Testis (tissue), 3 donors: ENCODE results near the gene STEAP3. TPM values are rescaled to one million over a fixed set of nuclear protein-coding genes. Genes with fewer than 3 reads are reported as not detected.

Experiments
- DNase-seq: peaks from one replicate; pipeline ENCODE4 v3.0.0-alpha.2; 2019
- H3K27ac ChIP-seq, 2 donors: fragments of 200-600 bp; sonication (generic); one replicate each; pipeline ENCODE4 v1.5.1; 2019
- H3K27me3 ChIP-seq: fragments of 200-600 bp; sonication (generic); one replicate; pipeline ENCODE4 v1.5.1; 2019
- H3K36me3 ChIP-seq: fragments of 200-600 bp; sonication (generic); one replicate; pipeline ENCODE4 v1.5.1; 2017; ENCODE audit warnings: low read depth; ENCODE audit errors: missing control alignments
- H3K4me1 ChIP-seq: fragments of 200-600 bp; sonication (generic); one replicate; pipeline ENCODE4 v1.5.1; 2019
- H3K4me3 ChIP-seq, 2 donors: fragments of 200-600 bp; sonication (generic); one replicate each; pipeline ENCODE4 v1.5.1; 2017 to 2019
- H3K9me3 ChIP-seq: fragments of 200-600 bp; sonication (generic); one replicate; pipeline ENCODE4 v1.5.1; 2017
- POLR2A ChIP-seq: fragments of 450-650 bp; IDR thresholded peaks from one replicate; pipeline ENCODE4 v1.6.1; 2017; ENCODE audit warnings: antibody characterized with exemption, mild to moderate bottlenecking, moderate library complexity
- WGBS, 2 donors: methylation state at CpG; one replicate each; pipeline ENCODE4 v1.1.5; 2018; 5-methylcytosine and 5-hydroxymethylcytosine counted together
- intact Hi-C: fragments of 100-400 bp; cut with DNase I; formaldehyde crosslinking; loops from one replicate; pipeline ENCODE4 v1.15.1; 2023; ENCODE audit warnings: low total_unique reads
- polyA plus RNA-seq: library from polyadenylated mRNA; stranded (reverse); fragments of 350-450 nt; fragmentation: Illumina TruSeq; extraction: RNeasy Lipid Tissue Mini Kit (QIAGEN cat#74804); gene quantifications from one replicate; pipeline ENCODE4 v1.2.3, GENCODE V29; 2014; ENCODE audit warnings: low read depth, low replicate concordance; ENCODE audit not compliant: insufficient read depth
- total RNA-seq, 2 donors: library from RNA; depleted of rRNA; stranded (reverse); fragments of >200 nt; gene quantifications; one replicate each; pipeline ENCODE4 v1.2.3, GENCODE V29; 2016
- TF ChIP-seq, protein P1 (sequence below), 3 experiments: fragments of 450-650 bp in 2 of 3; fragments of 200-600 bp in 1 of 3; sonication (generic) in 1 of 3; IDR thresholded peaks; one replicate each; pipeline ENCODE4 v1.5.1; 2016 to 2019; ENCODE audit warnings: antibody characterized with exemption in 3 of 3, mild to moderate bottlenecking in 2 of 3, moderate library complexity in 1 of 3

The STEAP3 gene
- total and polyA plus RNA-seq, 3 donors from 2014 or later = 5.1 to 11.9 (median 5.6) TPM

DNA sequence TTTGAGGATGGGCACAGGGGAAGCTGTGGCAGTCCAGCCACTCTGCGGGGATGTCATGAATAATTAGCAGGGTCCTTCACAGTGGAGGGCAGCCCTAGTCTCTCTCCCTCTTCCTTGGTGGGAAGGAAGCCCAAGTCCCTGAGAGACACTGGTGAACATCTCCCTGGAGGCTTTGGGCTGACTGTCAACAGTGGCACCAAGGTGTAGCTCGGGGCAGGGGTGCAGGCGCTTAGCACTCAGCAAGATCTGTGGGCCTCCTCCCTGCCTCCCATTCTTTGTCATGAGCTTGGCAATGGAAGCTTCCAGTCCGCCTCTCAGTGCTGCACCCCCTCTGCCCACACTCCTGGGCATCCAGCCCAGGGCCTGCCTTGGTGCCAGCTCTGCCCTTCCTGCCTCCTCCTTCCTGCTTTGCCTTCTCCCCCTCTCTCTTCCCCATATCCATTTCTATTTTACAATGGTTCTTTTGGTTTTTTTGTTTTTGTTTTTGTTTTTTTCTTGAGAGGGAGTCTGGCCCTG is 59.4 kb downstream of the STEAP3 start:
- intact Hi-C loops = no loop called here
- Histone ChIP-seq H3K36me3 (no peaks in the 10 kb centered on the region), H3K4me3 (no peak overlapping the region), H3K9me3 (no peaks in the 10 kb centered on the region), H3K4me1 (no peaks in the 10 kb centered on the region), H3K27ac (no peak overlapping the region), H3K27me3 (no peaks in the 10 kb centered on the region)
- DNase-seq = peak; percentile 66
- WGBS, 2 donors = 72 to 88% methylated on average over 3 to 4 of the region's 4 CpGs
- no peak for TF ChIP-seq POLR2A

DNA sequence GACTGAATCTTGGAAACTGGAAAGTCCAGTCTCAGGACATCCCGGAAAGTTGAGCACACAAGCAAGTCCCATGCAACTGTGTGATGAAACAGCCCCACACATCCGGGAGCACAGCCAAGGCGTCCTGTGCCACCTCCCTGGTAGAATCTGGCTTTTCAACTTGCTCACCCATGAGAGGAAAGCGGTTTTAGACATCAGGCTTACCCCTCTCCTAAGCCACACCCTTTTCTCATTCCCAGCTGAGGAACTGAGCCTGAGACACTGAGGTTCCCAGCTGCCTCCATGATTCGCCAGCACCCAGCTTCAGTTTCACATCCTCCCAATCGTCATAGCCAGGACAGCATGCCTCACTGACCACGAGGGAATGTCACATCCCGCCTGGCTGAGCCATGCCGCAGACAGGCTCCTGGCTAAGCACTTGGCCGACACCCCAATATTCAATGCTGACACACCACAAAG is 60.3 kb downstream of the STEAP3 start:
- TF ChIP-seq POLR2A = no peak
- TF ChIP-seq, protein P1, sequence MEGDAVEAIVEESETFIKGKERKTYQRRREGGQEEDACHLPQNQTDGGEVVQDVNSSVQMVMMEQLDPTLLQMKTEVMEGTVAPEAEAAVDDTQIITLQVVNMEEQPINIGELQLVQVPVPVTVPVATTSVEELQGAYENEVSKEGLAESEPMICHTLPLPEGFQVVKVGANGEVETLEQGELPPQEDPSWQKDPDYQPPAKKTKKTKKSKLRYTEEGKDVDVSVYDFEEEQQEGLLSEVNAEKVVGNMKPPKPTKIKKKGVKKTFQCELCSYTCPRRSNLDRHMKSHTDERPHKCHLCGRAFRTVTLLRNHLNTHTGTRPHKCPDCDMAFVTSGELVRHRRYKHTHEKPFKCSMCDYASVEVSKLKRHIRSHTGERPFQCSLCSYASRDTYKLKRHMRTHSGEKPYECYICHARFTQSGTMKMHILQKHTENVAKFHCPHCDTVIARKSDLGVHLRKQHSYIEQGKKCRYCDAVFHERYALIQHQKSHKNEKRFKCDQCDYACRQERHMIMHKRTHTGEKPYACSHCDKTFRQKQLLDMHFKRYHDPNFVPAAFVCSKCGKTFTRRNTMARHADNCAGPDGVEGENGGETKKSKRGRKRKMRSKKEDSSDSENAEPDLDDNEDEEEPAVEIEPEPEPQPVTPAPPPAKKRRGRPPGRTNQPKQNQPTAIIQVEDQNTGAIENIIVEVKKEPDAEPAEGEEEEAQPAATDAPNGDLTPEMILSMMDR (IDR thresholded peaks at IDR 0.05) = no peak
- Histone ChIP-seq H3K4me1 (peaks cover 7% of the 10 kb centered on the region), H3K9me3 (no peaks in the 10 kb centered on the region), H3K4me3 (no peak overlapping the region), H3K27ac (no peak overlapping the region), H3K36me3 (no peaks in the 10 kb centered on the region), H3K27me3 (no peaks in the 10 kb centered on the region)
- intact Hi-C loops = no loop called here
- DNase-seq = peak; percentile 48
- 76 to 86% methylated on average over 10 of the region's 10 CpGs for WGBS, 2 donors

DNA sequence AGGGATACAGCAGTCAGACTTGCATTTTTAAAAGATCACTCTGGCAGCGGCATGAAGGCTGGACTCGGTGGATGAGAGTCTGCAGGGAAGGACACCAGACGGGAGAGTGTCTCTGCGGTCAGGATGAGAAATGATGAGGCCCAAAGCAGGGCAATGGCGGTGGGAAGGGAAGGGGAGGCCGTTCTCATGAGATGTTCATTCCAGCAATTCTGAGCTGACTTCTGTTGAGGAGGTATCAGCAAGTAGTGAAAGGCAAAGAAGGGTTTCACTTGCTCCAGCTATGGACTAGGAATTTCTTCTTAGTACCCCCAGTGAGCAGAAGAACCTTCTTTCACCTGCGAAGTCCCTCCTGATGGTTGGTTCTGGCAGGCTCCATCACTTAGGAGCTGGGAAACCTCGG is 63.0 kb downstream of the STEAP3 start:
- WGBS, 2 donors = 82 to 90% methylated on average over 8 of the region's 8 CpGs
- no peak overlapping the region for H3K27ac ChIP-seq
- H3K27me3 ChIP-seq = no peaks in the 10 kb centered on the region
- H3K36me3 ChIP-seq = no peaks in the 10 kb centered on the region
- peaks cover 15% of the 10 kb centered on the region for H3K4me1 ChIP-seq
- no peak overlapping the region for H3K4me3 ChIP-seq
- no peaks in the 10 kb centered on the region for H3K9me3 ChIP-seq
- TF ChIP-seq POLR2A = no peak
- TF ChIP-seq, protein P1 (IDR thresholded peaks at IDR 0.05) = no peak
- intact Hi-C loops = no loop called here
- DNase-seq = no peak

DNA sequence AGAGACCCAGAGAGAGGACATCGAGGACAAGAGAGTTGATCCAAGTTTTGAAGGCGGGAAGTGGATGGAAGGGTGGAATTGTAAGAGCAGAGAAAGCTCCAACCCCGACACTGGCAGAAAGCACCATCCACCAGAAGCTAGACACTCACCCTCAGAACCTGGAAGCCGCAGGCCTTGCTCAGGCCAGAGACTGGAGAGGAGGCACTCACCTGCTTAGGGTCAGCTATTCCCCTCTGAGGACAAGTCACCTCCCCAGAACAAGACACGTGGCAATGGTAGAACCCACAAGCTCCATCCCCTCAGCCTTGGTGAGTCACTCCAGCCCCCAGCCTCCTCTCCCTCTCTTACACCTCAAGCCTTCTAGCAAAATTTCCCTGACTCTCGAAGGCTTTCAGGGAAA is 64.9 kb downstream of the STEAP3 start:
- Histone ChIP-seq H3K4me3 (no peak overlapping the region), H3K27me3 (no peaks in the 10 kb centered on the region), H3K36me3 (no peaks in the 10 kb centered on the region), H3K9me3 (no peaks in the 10 kb centered on the region), H3K27ac (peak overlapping the region in 1 of 2 donors; percentile 8), H3K4me1 (peaks cover 21% of the 10 kb centered on the region)
- intact Hi-C loops = no loop called here
- TF ChIP-seq, protein P1 (IDR thresholded peaks at IDR 0.05) = no peak
- TF ChIP-seq POLR2A = no peak
- no peak for DNase-seq
- WGBS, 2 donors = 79 to 89% methylated on average over 6 of the region's 6 CpGs

DNA sequence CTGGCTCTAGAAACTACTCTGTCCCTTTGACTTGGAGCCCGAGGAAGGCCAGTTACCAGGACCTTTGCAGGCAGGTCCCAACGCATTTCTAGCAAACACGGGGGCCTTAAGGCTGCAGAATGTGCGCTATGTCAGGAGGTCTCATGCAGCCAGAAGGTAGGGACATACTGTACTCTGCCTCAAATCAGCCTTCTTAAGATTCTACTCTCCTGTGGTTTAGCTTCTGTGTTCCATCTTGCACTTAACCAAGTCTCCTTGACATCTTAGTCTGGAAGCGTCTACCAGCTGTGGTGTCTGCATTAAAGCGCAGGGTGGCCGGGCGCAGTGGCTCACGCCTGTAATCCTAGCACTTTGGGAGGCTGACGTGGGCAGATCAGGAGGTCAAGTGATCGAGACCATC is 65.5 kb downstream of the STEAP3 start:
- intact Hi-C loops = no loop called here
- DNase-seq = peak; percentile 78
- H3K27ac ChIP-seq = peak overlapping the region in 1 of 2 donors; percentile 61
- no peak overlapping the region for H3K4me3 ChIP-seq
- no peaks in the 10 kb centered on the region for H3K27me3 ChIP-seq
- H3K4me1 ChIP-seq = peaks cover 21% of the 10 kb centered on the region
- 47 to 51% methylated on average over 11 of the region's 11 CpGs for WGBS, 2 donors
- TF ChIP-seq POLR2A = no peak
- TF ChIP-seq, protein P1 (IDR thresholded peaks at IDR 0.05) = no peak
- no peaks in the 10 kb centered on the region for H3K9me3 ChIP-seq
- no peaks in the 10 kb centered on the region for H3K36me3 ChIP-seq
